ENCODE results near the gene TDRKH.

GRCh38 chr1:151819227-151819835 lies 29.0 kb upstream of the TDRKH start:
- TF ChIP-seq CTCF (IDR thresholded peaks at IDR 0.05), result no peak
- no peak for TF ChIP-seq POLR2A (IDR thresholded peaks at IDR 0.05)
